WI38 (cell line): ENCODE measurements around the gene LRRC36.

Experiments used
- H3K4me3 ChIP-seq: 2 replicates; pipeline ENCODE4 v1.5.1; 2011; ENCODE audit warnings: low read depth, mild to moderate bottlenecking, control low read depth, low read length
- TF ChIP-seq, protein P1 (sequence below): IDR thresholded peaks from 2 replicates; pipeline ENCODE4 v1.5.1; 2012; ENCODE audit warnings: low read depth, mild to moderate bottlenecking, control low read depth, low read length

The LRRC36 gene

DNA sequence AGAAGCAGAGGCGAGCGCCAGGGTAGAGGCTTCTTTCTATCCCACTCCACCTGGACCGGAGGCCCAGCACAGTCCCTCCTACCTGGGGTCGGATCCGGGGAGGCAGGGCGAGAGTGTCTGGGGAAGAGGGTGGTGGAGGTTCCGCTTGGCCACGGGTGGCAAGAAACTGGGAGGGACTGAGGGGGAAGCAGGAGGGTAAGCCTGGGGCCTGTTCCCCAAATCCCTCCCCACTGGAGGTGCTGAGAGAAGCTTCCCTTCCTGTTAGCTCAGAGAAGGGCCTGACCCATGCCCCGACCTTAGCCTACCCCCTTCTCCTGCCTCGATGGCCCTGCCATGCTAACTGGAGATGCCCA lies 68.5 kb downstream of the LRRC36 start:
- TF ChIP-seq, protein P1, sequence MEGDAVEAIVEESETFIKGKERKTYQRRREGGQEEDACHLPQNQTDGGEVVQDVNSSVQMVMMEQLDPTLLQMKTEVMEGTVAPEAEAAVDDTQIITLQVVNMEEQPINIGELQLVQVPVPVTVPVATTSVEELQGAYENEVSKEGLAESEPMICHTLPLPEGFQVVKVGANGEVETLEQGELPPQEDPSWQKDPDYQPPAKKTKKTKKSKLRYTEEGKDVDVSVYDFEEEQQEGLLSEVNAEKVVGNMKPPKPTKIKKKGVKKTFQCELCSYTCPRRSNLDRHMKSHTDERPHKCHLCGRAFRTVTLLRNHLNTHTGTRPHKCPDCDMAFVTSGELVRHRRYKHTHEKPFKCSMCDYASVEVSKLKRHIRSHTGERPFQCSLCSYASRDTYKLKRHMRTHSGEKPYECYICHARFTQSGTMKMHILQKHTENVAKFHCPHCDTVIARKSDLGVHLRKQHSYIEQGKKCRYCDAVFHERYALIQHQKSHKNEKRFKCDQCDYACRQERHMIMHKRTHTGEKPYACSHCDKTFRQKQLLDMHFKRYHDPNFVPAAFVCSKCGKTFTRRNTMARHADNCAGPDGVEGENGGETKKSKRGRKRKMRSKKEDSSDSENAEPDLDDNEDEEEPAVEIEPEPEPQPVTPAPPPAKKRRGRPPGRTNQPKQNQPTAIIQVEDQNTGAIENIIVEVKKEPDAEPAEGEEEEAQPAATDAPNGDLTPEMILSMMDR: no peak
- H3K4me3 ChIP-seq: no peak overlapping the region

DNA sequence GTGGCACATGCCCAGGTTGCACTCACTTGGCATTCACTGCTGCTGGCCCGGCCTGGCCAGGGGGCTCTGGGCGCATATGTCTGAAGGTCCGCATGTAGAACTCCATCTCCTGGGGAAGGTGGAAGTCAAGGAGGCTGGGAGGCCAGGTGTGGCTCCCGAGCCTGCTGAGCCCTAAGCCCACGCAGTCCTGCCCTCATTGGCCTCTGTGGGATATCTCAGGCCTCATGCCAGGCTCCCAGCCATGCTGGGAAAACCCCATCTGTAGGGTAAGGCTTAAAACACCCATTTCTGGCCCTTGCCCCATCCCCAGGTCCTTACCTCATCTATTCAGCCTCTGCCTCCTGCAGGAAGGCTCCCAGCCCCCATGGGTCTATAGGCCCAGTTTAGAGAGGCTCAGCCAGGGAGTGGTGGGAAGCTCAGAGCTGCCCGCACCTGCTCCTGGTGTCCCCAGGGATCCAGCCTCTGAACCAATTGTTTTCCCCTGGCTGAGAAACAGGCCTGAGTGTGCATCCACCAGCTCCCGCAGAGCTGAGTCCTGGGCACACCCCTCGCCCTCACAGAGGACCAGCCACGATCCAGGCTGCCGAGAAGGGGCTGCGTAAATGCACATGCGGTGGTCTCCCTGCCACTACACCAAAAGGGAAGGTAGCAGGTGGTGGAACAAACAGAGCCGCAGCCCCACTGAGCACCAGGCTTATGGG lies 69.0 kb downstream of the LRRC36 start:
- H3K4me3 ChIP-seq: no peak overlapping the region
- TF ChIP-seq, protein P1: no peak

DNA sequence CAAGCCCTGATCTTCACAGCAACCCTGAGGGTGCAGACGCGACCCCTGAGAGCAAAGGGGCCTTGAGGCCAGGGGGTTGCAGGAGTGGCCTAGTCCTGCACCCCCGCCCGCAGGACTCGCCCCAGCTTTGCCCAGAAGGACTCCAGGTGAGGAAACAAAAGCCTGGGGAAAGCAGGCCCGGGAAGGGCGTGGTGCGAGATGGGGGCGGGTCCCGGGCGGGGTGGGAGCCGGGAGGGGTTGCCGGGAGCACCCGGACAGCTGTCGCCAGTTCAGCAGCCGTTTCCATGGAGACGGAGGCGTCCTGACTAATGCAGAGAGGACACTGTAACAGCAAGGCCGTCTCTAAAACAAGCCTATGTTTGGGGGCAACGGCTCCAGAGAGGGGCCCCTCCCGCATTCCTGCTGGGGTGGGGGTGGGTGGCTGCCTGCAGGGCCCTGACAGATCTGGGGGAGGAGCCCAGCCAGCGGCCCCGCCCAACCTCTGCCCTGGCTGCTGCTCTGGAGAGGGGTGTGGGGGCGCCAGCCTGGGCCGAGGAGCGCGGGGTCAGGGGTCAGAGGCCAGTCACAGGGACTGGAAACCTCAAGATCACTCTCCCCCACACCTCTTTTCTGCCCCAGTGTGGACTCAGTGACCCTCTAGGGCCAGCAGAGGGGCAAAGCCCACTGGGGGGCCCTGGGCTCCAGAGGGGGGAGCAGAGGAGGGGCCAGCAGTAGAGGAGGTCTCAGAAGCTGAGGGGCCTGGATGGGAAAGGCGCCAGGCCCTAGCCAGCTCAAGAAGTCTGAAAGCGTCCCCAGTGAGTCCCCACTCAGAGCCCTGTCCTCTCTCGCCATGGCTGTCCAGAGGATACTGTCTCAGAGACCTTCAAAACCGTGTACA lies 69.8 kb downstream of the LRRC36 start:
- H3K4me3 ChIP-seq: no peak overlapping the region
- TF ChIP-seq, protein P1: no peak

DNA sequence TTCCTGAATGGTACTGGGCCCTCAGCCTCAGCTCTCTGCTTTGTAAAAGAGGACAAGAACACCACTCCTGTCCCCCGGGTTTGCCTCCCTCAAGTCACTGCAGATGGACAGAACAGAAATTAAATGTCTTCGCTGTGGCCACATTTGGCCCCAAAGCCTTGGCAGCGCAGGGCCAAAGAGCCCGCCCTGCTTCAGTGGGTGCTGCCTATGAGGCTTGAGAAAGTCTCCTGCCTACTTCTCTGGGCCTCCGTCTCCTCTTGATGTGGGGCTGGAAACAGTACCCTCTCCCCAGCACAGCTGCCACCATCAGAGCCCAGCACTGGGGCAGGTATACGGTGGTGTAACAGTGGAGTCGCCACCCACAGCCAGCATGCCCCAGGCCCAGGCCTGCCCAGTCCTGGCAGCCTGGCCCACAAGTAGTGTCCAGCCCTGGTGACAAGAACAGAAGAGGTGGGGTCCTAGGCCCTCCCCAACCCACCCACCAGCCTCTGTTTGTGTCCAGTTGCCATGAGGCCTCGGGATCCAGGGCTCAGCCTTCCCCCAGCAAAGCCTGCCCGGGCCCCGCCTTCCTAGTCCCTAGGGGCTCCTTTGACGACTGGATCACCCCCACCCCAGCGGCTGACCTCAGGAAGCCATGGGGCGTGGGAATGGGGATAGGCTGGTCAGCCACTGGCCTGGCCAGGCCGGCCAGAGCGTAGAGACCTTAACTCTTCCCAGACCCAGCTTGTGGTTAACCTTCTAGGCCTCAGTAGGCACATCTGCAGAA lies 70.6 kb downstream of the LRRC36 start:
- H3K4me3 ChIP-seq: no peak overlapping the region
- TF ChIP-seq, protein P1: no peak

DNA sequence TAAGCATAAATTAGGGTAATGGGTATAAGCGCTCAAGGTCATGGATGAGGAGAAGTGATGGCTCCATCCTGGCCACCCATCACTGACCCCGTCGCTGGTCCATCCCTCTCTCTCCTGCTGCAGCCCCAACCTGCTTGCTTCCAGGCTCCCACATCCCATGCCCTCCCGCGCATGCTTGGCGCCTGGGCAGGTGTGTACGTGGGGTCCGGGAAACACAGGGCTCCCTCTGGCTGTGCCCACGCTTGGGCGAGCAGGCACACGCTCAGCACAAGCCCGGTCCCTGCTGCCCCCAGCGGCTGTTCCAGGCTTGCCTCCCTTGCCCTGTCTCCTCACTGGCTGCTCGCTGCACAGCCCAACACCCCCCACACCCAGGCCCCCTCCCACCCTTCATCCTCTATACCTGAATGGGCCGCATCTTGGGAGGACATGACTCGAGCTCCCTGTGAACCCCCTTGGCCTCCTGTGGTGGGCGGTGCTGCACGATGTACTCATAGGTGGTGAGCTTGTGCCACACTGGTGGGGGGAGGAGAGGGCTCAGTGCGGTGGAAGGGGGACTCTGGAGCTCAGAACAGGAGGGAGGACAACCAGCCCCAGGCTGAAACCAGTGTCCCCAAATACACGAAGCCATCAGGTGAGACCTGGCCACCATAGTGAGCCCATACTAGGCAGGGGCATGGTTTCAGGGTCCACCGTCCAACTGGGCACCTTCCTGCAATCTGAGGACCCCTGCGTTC lies 71.4 kb downstream of the LRRC36 start:
- TF ChIP-seq, protein P1: no peak
- H3K4me3 ChIP-seq: no peak overlapping the region

DNA sequence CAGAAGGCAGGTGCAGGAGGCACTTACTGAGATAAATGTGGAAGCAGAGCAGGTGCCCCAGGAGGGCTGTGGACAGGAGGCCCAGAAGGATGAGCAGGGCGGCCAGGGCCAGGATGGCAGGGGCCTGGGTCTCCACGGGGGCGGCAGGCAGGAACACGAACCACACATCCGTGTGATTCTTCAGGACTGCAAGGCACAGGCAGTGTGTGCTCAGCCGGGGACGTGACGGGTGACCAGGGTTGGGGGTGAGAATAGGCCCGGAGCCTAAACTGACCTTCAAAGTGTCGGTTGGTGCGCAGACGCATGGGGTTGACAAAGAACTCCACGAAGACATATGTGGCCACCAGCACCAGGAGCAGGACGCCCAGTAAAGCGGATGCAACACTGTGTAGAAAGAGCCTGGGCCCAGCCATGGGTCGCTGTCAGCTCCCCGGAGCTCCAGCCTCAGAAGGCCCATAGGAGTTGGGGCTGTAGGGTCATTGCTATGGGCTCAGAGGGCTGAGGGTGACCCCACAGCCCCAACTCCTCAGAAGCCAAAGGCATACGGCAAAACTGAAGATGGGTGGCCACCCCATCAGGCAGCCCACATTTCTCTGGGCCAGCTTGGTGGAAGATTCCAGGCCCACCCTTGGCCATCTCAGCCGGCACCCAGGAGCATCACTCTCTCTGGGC lies 72.1 kb downstream of the LRRC36 start:
- no peak overlapping the region for H3K4me3 ChIP-seq
- TF ChIP-seq, protein P1: no peak
